ENCODE measurements around the gene PACSIN2. TPM values are rescaled to one million over a fixed set of nuclear protein-coding genes. Genes with fewer than 3 reads are reported as not detected.

The PACSIN2 gene
- total and polyA plus RNA-seq, 7 donors, result 44.2 to 126 (median 52.3) TPM

- TF ChIP-seq POLR2AphosphoS5 (IDR thresholded peaks at IDR 0.05) (no peak), EP300 (IDR thresholded peaks at IDR 0.05) (no peak), POLR2A (IDR thresholded peaks at IDR 0.05) (no peak)
- TF ChIP-seq, protein P1, sequence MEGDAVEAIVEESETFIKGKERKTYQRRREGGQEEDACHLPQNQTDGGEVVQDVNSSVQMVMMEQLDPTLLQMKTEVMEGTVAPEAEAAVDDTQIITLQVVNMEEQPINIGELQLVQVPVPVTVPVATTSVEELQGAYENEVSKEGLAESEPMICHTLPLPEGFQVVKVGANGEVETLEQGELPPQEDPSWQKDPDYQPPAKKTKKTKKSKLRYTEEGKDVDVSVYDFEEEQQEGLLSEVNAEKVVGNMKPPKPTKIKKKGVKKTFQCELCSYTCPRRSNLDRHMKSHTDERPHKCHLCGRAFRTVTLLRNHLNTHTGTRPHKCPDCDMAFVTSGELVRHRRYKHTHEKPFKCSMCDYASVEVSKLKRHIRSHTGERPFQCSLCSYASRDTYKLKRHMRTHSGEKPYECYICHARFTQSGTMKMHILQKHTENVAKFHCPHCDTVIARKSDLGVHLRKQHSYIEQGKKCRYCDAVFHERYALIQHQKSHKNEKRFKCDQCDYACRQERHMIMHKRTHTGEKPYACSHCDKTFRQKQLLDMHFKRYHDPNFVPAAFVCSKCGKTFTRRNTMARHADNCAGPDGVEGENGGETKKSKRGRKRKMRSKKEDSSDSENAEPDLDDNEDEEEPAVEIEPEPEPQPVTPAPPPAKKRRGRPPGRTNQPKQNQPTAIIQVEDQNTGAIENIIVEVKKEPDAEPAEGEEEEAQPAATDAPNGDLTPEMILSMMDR (IDR thresholded peaks at IDR 0.05), result no peak
- H3K4me1 ChIP-seq, result no peaks in the 10 kb centered on the region
- H3K36me3 ChIP-seq, result peaks cover 8 to 86% (median 36%) of the 10 kb centered on the region in 4 donors
- no peaks in the 10 kb centered on the region for H3K27me3 ChIP-seq
- no peaks in the 10 kb centered on the region for H3K9me3 ChIP-seq
- DNase-seq, result no peak
- WGBS, 2 donors, result 78 to 79% methylated on average over 5 of the region's 5 CpGs
- H3K4me3 ChIP-seq, result no peak overlapping the region
- no peak overlapping the region for H3K27ac ChIP-seq
- intact Hi-C loops (cut with DNase I), result no loop called here
Measured at GRCh38 chr22:42834177-42834949, 180.6 kb downstream of the PACSIN2 start.

- no peaks in the 10 kb centered on the region for H3K4me1 ChIP-seq
- no peaks in the 10 kb centered on the region for H3K9me3 ChIP-seq
- H3K27me3 ChIP-seq, result no peaks in the 10 kb centered on the region
- no peak overlapping the region for H3K4me3 ChIP-seq
- H3K27ac ChIP-seq, result no peak overlapping the region
- no peak for DNase-seq
- intact Hi-C loops (cut with DNase I), result no loop called here
- TF ChIP-seq, protein P1 (IDR thresholded peaks at IDR 0.05), result no peak
- no peak for TF ChIP-seq POLR2A (IDR thresholded peaks at IDR 0.05)
- TF ChIP-seq EP300 (IDR thresholded peaks at IDR 0.05), result no peak
- TF ChIP-seq POLR2AphosphoS5 (IDR thresholded peaks at IDR 0.05), result no peak
- H3K36me3 ChIP-seq, result peaks cover 8 to 90% (median 46%) of the 10 kb centered on the region in 4 donors
Measured at GRCh38 chr22:42833104-42833503, 181.8 kb downstream of the PACSIN2 start.

- no peaks in the 10 kb centered on the region for H3K9me3 ChIP-seq
- intact Hi-C loops (cut with DNase I), result no loop called here
- H3K27ac ChIP-seq, result no peak overlapping the region
- H3K27me3 ChIP-seq, result no peaks in the 10 kb centered on the region
- H3K4me1 ChIP-seq, result no peaks in the 10 kb centered on the region
- H3K4me3 ChIP-seq, result no peak overlapping the region
- WGBS, 2 donors, result 95 to 96% methylated on average over 4 of the region's 4 CpGs
- no peak for TF ChIP-seq POLR2A (IDR thresholded peaks at IDR 0.05)
- TF ChIP-seq, protein P1 (IDR thresholded peaks at IDR 0.05), result no peak
- TF ChIP-seq POLR2AphosphoS5 (IDR thresholded peaks at IDR 0.05), result no peak
- no peak for TF ChIP-seq EP300 (IDR thresholded peaks at IDR 0.05)
- H3K36me3 ChIP-seq, result peaks cover 10 to 99% (median 54%) of the 10 kb centered on the region in 4 donors
- no peak for DNase-seq
Measured at GRCh38 chr22:42831712-42832111, 183.2 kb downstream of the PACSIN2 start.

DNA sequence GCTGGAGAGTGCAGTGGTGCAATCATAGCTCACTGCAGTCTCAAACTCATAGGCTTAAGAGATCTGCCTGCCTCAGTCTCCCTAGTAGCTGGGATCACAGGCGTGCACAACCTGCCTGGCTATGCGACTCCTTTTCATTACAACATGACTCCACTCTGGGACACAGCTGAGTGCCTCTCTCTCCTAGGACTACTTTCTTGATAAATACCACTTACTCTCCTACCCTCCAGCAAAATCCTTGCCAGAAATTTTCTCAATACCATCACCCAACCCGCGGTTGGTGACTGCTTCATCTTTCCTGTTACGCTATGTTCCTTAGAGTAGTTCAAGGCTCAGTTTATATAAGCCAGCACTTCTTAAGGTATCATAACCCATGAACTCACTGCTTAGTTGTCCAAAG lies 184.8 kb downstream of the PACSIN2 start:
- no peak for DNase-seq
- H3K27ac ChIP-seq, result no peak overlapping the region
- H3K4me1 ChIP-seq, result no peaks in the 10 kb centered on the region
- WGBS, 2 donors, result 96% methylated on average over 5 of the region's 5 CpGs
- H3K4me3 ChIP-seq, result no peak overlapping the region
- intact Hi-C loops (cut with DNase I), result no loop called here
- no peaks in the 10 kb centered on the region for H3K9me3 ChIP-seq
- no peaks in the 10 kb centered on the region for H3K27me3 ChIP-seq
- TF ChIP-seq POLR2AphosphoS5 (IDR thresholded peaks at IDR 0.05) (no peak), POLR2A (IDR thresholded peaks at IDR 0.05) (no peak), EP300 (IDR thresholded peaks at IDR 0.05) (no peak)
- TF ChIP-seq, protein P1 (IDR thresholded peaks at IDR 0.05), result no peak
- H3K36me3 ChIP-seq, result peaks cover 16 to 100% (median 60%) of the 10 kb centered on the region in 4 donors

All from sigmoid colon (tissue), 7 donors.